Neural crest cell (in vitro differentiated cells): ENCODE data around the gene UBE2A. TPM values are rescaled to one million over a fixed set of nuclear protein-coding genes. Genes with fewer than 3 reads are reported as not detected.

ENCODE experiments used
- DNase-seq: peaks from one replicate; pipeline ENCODE4 v3.0.0; 2021; ENCODE audit warnings: low read depth, mixed read lengths, low spot score
- H3K27ac Mint-ChIP-seq: one replicate; pipeline ENCODE4 v1.8.0; 2021; ENCODE audit warnings: mild to moderate bottlenecking, mixed read lengths; ENCODE audit not compliant: unreplicated experiment
- H3K27me3 Mint-ChIP-seq: 2 replicates; pipeline ENCODE4 v1.8.0; 2021; ENCODE audit warnings: low read depth, mild to moderate bottlenecking, mixed read lengths
- H3K36me3 Mint-ChIP-seq: 2 replicates; pipeline ENCODE4 v1.8.0; 2021; ENCODE audit warnings: low read depth, mild to moderate bottlenecking, mixed read lengths
- H3K4me1 Mint-ChIP-seq: 2 replicates; pipeline ENCODE4 v1.8.0; 2021; ENCODE audit warnings: mixed read lengths
- H3K4me3 Mint-ChIP-seq: one replicate; pipeline ENCODE4 v1.8.0; 2021; ENCODE audit warnings: mild to moderate bottlenecking, mixed read lengths
- H3K9me3 Mint-ChIP-seq: 2 replicates; pipeline ENCODE4 v1.8.0; 2021; ENCODE audit warnings: mixed read lengths
- CTCF ChIP-seq: fragments of 200-600 bp; sonication (generic); conservative IDR thresholded peaks from 2 replicates; pipeline ENCODE4 v1.5.0; 2021; ENCODE audit warnings: antibody characterized with exemption, mild to moderate bottlenecking
- total RNA-seq: library from RNA; stranded (reverse); gene quantifications from 2 replicates; pipeline ENCODE4 v1.2.1, GENCODE V29; 2021

Gene UBE2A
- total RNA-seq, 1 donor from 2014 or later, result 43.5 TPM

GRCh38 chrX:119573840-119574393, 446 bp upstream of the UBE2A start:
- Mint-ChIP-seq H3K9me3 (no peaks in the 10 kb centered on the region), H3K4me1 (peaks cover 10% of the 10 kb centered on the region), H3K27ac (peak overlapping the region; percentile 93), H3K36me3 (peaks cover 2% of the 10 kb centered on the region), H3K27me3 (no peaks in the 10 kb centered on the region), H3K4me3 (peak overlapping the region; percentile 91)
- no peak for TF ChIP-seq CTCF
- DNase-seq, result no peak

DNA sequence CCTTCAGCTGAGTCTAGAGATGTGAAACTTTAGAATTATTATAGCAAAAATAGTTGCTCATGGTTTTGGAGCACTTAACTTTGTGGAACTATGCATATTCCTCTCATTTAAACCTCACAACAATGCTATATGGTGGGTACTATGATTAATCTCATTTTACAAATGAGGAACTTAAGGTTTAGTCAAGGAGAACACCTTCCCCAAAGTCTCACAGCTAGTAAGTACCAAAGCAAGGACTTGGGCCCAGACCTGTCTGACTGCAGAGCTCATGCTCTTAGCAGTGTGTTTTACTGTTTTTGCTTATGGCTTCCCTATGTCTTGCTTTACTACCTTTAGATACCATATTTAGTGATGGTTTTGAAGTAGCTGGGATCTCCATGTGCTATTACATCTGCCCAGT, 5.1 kb downstream of the UBE2A start:
- no peaks in the 10 kb centered on the region for H3K9me3 Mint-ChIP-seq
- H3K36me3 Mint-ChIP-seq, result no peaks in the 10 kb centered on the region
- no peaks in the 10 kb centered on the region for H3K4me1 Mint-ChIP-seq
- TF ChIP-seq CTCF, result no peak
- no peak for DNase-seq
- no peaks in the 10 kb centered on the region for H3K27me3 Mint-ChIP-seq
- H3K27ac Mint-ChIP-seq, result no peak overlapping the region
- H3K4me3 Mint-ChIP-seq, result no peak overlapping the region

DNA sequence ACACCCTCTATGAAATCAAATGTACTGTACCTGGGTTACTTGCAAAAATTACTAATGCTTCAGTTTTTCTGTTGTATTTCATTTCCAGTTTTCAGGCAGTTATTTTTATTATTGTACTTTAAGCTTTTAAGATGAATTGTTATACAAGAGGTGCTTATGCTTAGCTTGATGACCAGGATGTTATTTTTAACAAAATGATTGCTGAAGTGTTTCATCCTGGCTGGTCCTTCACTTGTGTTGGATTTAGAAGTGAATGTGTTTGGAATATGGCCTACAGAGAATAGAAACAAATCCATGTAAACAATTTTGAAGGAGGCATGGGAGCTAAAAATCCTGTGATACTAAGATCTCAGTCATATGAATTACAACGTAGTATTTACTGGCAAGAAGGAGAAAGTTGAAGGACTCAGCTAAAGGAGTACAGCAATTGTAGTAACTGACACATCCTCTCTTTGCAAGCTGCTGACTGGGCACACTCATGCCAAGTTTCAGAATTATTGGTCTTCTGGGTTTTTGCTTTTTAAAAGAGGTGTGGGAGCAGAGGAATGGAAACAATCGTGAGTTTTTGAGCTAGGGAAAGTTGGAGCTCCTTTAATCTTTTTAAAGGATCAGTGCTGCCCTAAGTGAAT, 9.2 kb downstream of the UBE2A start:
- H3K9me3 Mint-ChIP-seq, result no peaks in the 10 kb centered on the region
- no peaks in the 10 kb centered on the region for H3K4me1 Mint-ChIP-seq
- TF ChIP-seq CTCF, result no peak
- no peaks in the 10 kb centered on the region for H3K36me3 Mint-ChIP-seq
- DNase-seq, result no peak
- no peak overlapping the region for H3K4me3 Mint-ChIP-seq
- no peaks in the 10 kb centered on the region for H3K27me3 Mint-ChIP-seq
- H3K27ac Mint-ChIP-seq, result no peak overlapping the region

DNA sequence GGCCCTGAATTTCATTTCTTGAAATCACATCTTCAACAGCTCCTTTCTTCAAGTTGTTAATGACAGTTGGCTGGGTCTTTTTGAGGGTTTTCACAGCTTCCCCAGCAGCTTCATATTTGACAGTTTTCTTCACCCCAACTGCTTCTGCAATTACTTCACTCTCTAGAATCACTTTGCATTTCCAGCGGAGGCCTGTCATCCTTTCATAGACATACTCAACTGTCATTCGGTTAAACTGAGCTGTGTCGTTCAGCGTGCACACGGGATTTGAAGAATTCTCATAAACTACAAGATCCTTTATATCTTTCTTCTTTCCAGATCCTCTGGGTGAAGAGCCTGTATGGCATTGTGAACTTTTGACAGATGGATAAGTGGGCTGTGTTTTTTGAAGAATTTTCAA, 15.4 kb downstream of the UBE2A start:
- Mint-ChIP-seq H3K27ac (no peak overlapping the region), H3K36me3 (peaks cover 14% of the 10 kb centered on the region), H3K4me3 (no peak overlapping the region), H3K4me1 (no peaks in the 10 kb centered on the region), H3K27me3 (no peaks in the 10 kb centered on the region), H3K9me3 (no peaks in the 10 kb centered on the region)
- no peak for TF ChIP-seq CTCF
- DNase-seq, result no peak

GRCh38 chrX:119602701-119603255, 28.4 kb downstream of the UBE2A start:
- Mint-ChIP-seq H3K4me3 (no peak overlapping the region), H3K27ac (no peak overlapping the region), H3K36me3 (peaks cover 7% of the 10 kb centered on the region), H3K4me1 (peaks cover 19% of the 10 kb centered on the region), H3K9me3 (no peaks in the 10 kb centered on the region), H3K27me3 (no peaks in the 10 kb centered on the region)
- no peak for DNase-seq
- TF ChIP-seq CTCF, result no peak
